AG04449 (cell line): ENCODE data around the gene ARHGEF38.

Experiments used
- CTCF ChIA-PET: fragments of 350-600 bp; formaldehyde crosslinking; extraction: SDS; loops from one replicate; lab custom pipeline; 2021; ENCODE audit warnings: antibody characterized with exemption; lab: Yijun Ruan, JAX
- POLR2A ChIA-PET: fragments of 400-600, 350-600 bp; formaldehyde crosslinking; extraction: SDS; loops from one replicate; lab custom pipeline; 2020; ENCODE audit warnings: antibody characterized with exemption, inconsistent platforms; lab: Yijun Ruan, JAX
- DNase-seq: peaks from one replicate; pipeline ENCODE4 v3.0.0-alpha.2; 2010; ENCODE audit warnings: low read depth, low spot score
- H3K4me3 ChIP-seq: 2 replicates; pipeline ENCODE4 v1.5.1; 2011; ENCODE audit warnings: low read depth, mild to moderate bottlenecking, control low read depth, low read length
- TF ChIP-seq, protein P1 (sequence below): IDR thresholded peaks from one replicate; pipeline ENCODE4 v1.5.1; 2011; ENCODE audit warnings: mild to moderate bottlenecking, moderate library complexity, low read length, control low read depth, inconsistent platforms; ENCODE audit not compliant: insufficient read depth; ENCODE audit errors: missing control alignments

Gene ARHGEF38

GRCh38 chr4:105625214-105625613 lies 72.8 kb downstream of the ARHGEF38 start:
- ChIA-PET CTCF (no interaction called here), POLR2A (no interaction called here)
- DNase-seq: no peak

GRCh38 chr4:105626846-105627245 lies 74.4 kb downstream of the ARHGEF38 start:
- POLR2A ChIA-PET: no interaction called here
- TF ChIP-seq, protein P1, sequence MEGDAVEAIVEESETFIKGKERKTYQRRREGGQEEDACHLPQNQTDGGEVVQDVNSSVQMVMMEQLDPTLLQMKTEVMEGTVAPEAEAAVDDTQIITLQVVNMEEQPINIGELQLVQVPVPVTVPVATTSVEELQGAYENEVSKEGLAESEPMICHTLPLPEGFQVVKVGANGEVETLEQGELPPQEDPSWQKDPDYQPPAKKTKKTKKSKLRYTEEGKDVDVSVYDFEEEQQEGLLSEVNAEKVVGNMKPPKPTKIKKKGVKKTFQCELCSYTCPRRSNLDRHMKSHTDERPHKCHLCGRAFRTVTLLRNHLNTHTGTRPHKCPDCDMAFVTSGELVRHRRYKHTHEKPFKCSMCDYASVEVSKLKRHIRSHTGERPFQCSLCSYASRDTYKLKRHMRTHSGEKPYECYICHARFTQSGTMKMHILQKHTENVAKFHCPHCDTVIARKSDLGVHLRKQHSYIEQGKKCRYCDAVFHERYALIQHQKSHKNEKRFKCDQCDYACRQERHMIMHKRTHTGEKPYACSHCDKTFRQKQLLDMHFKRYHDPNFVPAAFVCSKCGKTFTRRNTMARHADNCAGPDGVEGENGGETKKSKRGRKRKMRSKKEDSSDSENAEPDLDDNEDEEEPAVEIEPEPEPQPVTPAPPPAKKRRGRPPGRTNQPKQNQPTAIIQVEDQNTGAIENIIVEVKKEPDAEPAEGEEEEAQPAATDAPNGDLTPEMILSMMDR: no peak
- H3K4me3 ChIP-seq: no peak overlapping the region
- no peak for DNase-seq
- CTCF ChIA-PET: no interaction called here

More at GRCh38 chr4:105625214-105625613, 72.8 kb downstream of the ARHGEF38 start:
- TF ChIP-seq, protein P1: no peak
- no peak overlapping the region for H3K4me3 ChIP-seq

GRCh38 chr4:105627620-105628019 lies 75.2 kb downstream of the ARHGEF38 start:
- TF ChIP-seq, protein P1: no peak
- ChIA-PET POLR2A (no interaction called here), CTCF (no interaction called here)
- H3K4me3 ChIP-seq: no peak overlapping the region
- no peak for DNase-seq

DNA sequence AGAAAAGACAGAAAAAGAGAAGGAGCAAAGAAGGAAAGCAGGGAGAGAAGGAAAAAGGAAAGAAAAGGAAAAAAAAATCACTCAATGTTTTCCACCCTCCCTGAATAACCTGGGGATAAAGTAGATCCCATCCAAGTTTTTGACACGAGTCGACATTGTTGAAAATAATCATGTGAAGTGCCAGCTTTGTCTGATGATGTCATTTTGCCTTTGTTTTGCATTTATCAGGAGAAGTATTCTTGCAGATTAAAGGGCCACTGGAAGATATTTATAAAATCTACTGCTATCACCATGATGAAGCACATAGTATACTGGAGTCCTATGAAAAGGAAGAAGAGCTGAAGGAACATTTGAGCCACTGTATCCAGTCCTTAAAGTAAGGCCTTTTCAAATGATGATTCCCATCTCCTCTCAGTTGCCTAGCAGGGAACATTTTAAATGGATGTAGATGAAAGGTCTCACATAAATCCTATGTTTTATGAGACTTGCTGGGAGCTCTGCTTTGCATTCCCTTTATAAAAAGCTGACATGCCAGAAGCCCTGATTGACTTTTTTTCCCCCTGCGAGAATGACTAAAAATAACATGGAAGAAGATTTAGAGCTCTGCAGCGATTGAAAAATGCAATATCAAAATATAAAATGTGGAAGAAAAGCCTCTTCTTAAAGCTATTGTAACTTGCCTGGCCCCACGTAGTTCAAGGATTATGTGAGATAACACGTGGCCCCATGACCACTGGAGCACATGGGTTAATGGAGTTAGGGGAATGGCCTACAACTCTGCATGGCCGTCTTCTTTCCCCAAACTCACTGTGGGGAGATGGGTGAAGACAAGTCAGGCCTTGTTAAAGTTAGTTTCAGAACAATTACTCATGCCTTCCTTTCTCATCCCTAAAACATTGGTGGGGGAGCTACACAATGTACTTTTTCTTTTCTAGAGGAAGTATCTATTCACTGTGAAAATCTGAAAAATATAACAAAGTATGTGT lies 78.5 kb downstream of the ARHGEF38 start:
- ChIA-PET CTCF (no interaction called here), POLR2A (no interaction called here)
- no peak for DNase-seq
- TF ChIP-seq, protein P1: no peak
- no peak overlapping the region for H3K4me3 ChIP-seq

DNA sequence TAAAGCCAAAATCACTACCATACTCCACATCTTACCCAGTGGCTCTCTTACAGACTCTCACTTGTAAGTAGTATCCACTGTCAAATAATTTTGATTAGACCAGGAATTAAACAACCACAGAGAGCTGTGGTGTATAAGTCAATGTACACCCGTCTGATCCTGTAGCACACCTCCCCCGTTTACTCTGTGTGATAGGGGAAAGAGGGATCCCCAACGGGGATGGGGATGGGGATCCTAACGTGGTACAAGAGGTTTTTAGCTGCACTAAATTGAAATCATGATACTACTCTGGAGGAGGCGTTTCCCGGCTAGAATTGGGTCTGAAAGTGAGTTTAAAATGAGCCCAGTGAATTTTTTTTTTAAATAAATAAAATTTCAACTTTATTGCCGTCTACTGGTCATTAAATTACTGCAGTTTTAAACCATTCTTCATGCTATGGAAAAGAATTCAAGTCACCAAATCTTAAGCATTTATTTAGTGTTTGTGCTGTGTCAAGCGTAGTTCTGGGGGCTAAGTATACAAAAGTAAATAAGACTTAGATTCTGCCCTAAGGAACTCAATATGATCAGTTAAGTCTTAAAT lies 79.5 kb downstream of the ARHGEF38 start:
- CTCF ChIA-PET: no interaction called here
- no peak for DNase-seq
- POLR2A ChIA-PET: no interaction called here
- TF ChIP-seq, protein P1: no peak
- H3K4me3 ChIP-seq: no peak overlapping the region

- POLR2A ChIA-PET: no interaction called here
Measured at GRCh38 chr4:105632599-105632998, 80.2 kb downstream of the ARHGEF38 start.

More at GRCh38 chr4:105632599-105632998, 80.2 kb downstream of the ARHGEF38 start:
- TF ChIP-seq, protein P1: no peak
- H3K4me3 ChIP-seq: no peak overlapping the region
- no peak for DNase-seq
- CTCF ChIA-PET: no interaction called here
